ENCODE measurements around the gene GBX1.

The GBX1 gene

GRCh38 chr7:151138153-151138851 lies 29.2 kb downstream of the GBX1 start:
- no peak for DNase-seq

GRCh38 chr7:151137791-151138152 lies 29.7 kb downstream of the GBX1 start:
- DNase-seq: no peak

GRCh38 chr7:151137076-151137675 lies 30.3 kb downstream of the GBX1 start:
- no peak for DNase-seq

GRCh38 chr7:151135866-151136843 lies 31.3 kb downstream of the GBX1 start:
- no peak for DNase-seq

- DNase-seq: no peak
Observed at GRCh38 chr7:151135525-151135845, 32.0 kb downstream of the GBX1 start.

- no peak for DNase-seq
Observed at GRCh38 chr7:151134743-151135524, 32.6 kb downstream of the GBX1 start.

DNA sequence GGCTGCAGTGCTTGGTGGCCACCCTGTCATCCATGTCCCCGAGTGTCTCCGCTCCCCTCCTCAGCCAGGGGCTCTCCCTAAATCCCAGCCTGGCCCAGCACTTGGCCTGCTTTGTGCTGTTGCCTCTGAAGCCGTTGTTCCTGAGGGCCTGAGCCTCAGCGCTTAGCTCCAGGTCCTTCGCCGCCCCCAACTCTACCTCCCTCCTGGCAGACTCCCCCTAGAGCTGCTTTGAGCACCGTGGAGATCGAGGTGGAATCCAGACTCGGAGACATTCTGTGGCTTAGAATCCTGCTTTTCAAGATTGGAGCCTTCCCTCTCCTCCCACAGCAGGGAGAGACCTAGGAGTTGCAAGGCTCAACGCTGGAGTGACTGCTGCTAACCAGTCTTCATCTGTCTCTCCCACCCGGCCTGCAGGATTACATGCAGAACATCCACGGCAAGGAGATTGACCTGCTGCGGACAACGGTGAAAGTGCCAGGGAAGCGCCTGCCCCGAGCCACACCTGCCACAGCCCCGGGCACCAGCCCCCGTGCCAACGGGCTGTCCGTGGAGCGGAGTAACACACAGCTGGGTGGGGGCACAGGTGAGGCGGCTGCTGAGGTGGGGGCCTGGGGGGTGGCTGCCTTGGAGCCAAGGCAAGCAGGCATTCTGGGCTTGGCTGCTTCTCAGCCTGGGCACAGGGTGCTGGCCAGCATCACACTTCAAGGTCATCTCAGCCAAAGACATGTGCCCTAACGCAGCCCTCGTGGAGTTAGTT lies 33.3 kb downstream of the GBX1 start:
- DNase-seq: no peak

DNA sequence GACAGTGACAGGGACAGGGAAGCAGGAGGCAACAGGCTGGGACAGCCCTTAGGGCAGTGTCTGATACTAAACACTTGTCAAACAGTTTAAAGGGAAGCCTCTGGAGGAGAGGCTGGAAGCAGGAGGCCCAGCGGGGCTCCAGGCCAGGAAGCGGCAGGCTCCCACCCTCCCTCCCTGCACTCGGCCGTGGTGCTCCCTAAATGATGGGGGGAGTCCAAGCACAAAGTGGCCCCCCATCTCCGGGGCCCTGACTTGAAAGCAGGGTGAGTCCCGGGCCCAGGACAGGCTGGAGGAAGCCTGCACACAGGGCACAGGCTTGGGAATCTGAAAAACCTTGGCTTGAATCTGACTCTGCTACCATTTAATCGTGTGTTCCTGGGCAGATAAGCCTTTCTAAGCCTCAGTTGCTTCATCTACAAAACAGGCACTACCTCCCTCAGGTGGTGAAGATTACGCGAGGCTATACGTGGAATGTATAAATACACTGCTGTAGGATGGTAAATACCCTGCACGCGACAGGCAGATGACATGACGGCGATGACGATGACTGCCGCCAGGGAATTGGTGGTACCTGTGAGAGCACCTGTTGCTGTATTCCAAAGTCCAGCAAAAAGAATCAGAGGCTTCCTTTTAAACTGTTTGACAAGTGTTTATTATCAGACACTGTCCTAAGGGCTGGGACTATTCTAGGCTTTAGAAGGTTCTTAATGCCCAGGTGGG lies 34.1 kb downstream of the GBX1 start:
- no peak for DNase-seq

DNA sequence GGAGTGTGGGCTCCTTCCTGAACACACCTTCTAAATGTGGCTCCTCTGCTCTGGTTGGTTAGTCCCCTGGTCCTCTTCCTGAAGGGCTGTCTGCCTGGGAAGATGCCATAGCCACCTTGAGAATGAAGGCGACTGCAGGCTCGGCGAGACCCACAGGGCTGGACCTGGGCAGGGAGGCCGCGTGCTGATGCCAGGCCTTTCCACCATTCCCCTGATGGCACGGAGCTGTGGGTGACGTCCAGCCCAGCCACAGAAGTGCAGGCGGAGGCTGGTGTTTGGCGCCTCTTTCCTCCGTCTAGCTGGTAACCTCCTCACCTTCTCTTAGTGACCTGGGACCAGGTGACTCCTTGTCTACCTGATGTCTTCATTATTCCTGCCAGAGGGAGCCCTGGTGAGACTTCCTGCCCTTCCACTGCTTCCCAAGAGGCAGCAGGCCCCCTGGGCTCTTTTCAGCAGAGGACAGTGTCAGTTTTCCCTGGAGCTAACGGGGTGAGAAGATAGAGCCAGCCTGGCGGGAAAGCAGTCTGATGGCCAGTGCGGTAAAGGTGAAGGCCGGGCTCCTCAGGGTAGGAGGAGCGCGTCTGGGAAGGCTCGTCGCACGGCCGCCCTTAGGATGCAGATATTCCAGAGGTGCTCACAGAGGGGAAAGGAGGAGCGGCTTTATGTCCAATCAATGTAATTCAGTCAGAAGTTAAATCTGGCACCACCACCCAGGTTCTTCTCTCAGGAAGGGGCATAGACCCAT lies 34.9 kb downstream of the GBX1 start:
- no peak for DNase-seq

- DNase-seq: no peak
Observed at GRCh38 chr7:151131592-151132293, 35.8 kb downstream of the GBX1 start.

- no peak for DNase-seq
Observed at GRCh38 chr7:151131224-151131591, 36.3 kb downstream of the GBX1 start.

GRCh38 chr7:151130741-151131157 lies 36.7 kb downstream of the GBX1 start:
- DNase-seq: no peak

DNA sequence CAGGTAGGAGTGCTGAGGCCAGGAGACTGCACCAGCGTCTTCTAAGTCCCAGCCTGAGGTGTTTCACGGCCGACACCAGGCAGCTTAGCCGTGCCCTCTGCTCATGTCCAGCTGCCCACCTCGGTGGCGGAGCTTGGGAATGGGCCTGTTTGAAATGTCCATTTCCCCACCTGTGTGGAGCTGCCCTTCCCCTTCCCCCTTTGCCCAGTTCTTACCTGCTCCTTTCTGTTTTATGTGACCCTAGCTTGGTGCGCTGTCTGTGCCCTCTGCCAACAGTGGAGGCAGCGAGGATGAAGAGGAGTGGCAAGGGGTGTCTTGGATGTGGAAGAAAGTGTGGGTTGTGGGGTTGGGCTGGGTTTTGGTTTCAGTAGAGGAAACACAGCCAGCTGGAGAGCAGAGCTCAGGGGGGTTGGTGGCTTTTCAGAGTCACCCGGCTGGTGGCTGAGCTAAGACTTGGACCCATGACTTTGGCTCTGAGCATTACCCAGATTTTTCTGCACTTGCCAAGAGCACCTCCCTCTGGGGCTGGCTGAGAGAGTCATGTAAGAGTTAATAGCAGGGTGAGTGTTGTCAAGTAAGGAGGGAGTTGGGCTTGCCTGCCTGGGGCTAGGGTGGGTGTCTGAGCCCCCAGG lies 37.4 kb downstream of the GBX1 start:
- no peak for DNase-seq

DNA sequence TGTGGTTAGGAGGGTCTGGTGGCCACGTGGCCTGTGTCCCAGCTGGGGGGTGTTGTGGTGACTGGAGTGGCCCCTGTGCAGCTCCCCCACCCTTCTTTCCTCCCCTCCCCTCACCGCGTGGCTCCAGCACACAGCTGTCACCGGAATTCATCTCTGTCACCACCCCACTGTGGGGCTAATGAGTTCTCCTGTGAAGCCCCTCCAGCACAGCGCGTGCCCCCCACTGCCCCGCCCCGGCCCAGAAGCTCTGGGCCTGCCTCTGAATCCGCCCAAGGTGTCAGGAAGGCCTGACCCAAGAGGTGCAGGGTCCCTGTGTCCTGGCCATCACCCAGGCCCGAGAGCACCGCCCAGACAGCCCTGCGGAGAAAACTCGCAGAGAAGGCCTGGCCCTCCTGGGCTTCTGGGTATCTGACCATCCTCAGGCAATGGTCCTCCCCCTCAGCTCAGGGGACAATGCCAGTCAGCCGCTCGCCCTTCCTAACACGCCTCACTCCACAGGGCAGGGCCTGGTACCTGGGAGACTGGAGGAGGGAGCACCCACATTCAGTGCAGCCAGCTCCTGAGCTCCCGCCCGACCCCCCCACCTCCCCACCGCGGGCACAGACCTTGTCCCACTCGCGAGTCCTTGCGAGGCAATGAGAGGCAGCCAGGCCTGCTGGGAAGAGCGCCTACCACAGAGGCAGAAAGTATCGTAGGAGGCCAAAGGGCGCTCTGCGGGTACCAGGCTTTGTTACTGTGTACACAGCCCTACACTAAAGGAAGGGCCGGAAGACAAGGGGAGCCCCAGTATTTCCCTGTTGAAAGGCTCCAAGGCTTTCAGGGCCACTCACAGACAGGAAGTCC lies 38.2 kb downstream of the GBX1 start:
- DNase-seq: no peak

GRCh38 chr7:151128716-151129115 lies 38.8 kb downstream of the GBX1 start:
- DNase-seq: no peak

DNA sequence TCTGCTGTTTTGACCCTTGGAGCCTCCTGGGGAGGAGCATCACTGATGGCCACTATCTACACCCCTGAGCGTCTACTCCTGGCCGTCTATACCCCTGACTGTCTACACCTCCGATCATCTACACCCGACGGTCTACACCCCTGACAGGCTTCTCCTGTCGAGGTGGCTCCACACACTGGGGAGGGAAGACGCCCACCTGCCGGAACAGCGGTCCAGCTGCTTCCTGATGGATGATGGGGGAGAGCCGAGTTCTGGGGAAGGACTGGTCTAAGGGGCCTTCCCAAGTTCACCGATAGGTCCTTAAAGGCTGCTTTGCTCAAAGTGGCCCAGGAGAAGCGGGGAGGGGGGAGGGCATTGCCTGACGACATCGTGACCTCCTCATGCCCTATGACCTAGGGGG lies 39.4 kb downstream of the GBX1 start:
- DNase-seq: no peak

DNA sequence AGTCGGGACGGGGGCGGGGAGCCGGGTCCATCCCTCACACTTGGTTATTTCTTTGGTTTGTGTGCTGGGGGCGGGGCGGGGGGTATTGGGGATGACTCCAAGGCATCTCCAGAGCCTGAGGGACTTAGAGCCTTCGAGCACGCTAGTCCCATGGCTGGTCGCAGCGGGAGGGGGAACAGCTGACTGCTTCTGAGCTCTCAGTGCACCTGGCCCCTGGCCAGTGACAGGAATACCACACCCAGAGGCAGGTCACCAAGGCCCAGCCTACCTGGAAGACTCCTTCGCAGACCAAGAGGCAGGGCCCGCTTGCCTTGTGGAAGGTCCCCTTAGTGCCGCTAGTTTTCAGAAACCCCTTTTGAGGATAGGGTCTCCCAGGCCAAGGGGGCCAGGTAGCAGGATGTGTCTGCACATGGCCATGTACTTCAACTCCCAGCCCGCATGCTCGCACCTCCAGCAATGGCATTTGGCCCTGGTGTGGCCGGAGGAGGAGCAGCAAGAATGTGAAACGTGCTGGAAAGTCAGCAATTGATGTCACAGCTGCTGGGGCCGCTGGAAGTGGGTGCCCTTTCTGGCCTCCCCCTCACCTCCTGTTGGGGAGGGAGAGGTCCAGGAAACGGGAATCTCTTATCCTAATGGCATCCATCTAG lies 40.9 kb downstream of the GBX1 start:
- no peak for DNase-seq

DNA sequence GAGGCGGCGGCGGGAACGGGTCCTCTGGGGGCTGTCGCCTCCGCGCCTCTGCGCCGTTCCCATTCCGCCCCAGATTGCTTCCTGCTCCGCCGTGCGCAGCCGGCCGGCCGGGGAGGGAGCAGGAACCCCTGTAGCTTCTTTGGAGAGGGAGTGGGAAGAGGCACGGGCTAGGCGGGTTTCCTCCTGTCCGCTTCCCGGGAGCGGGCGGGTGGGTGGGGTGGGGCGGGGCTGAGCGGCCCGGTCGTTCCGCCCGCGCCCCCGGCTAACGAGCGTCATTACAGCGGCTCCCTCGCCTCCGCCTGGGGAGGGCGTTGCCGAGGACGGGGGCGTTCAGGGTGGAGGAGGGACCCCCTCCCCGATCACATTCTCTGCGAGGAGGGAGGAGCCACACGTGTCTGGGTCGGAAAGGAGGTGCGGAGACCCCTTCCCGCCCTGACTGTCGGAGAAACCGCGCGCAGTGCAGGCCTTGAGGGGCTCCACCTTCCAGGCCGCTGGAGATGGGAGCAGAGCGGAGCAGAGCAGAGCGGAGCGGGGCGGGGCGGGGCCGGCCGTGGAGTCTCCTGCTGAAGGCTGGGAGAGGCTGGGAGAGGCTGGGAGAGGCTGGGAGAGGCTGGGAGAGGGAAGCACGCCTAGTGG lies 41.5 kb downstream of the GBX1 start:
- DNase-seq: no peak
